Activated gamma-delta T cell (primary cell): ENCODE data around the gene HIF1AN.

Source experiments
- DNase-seq: peaks from one replicate; lab custom pipeline; 2025; lab: John Stamatoyannopoulos, UW
- total RNA-seq, 2 donors: gene quantifications; one replicate each; lab custom pipeline; 2026; lab: John Stamatoyannopoulos, UW

Gene HIF1AN
- total RNA-seq: 97.2 to 110 reads per million in 2 donors

DNA sequence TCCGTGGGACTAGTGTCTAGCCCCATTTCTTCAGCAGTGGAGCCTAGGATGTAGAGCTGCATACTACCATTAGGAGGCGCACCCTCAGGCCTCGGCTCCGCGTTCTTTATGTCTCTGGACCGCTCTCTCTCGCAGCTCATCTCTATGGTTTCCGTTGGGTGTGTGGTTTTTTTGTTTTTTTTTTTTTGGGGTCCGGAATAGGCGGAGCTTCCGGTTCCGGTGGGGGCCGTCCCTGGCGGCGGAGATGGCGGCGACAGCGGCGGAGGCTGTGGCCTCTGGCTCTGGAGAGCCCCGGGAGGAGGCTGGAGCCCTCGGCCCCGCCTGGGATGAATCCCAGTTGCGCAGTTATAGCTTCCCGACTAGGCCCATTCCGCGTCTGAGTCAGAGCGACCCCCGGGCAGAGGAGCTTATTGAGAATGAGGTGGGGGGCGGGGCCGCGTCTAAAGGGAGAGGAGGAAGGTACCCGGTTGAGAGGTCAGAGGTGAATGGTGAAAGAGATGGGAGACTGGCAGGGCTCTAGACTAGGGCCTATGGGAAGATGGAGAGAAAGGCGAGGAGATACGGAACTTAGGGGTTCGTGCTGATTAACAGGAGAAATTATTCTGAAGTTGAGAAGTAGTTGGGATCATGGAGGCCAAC lies at the start of gene HIF1AN:
Gene HIF1AN (plus strand): TSS at position 229 of the 639 bp plus-strand sequence. CDS start 16 bp downstream, at position 245.
- DNase-seq: peak; percentile 64

DNA sequence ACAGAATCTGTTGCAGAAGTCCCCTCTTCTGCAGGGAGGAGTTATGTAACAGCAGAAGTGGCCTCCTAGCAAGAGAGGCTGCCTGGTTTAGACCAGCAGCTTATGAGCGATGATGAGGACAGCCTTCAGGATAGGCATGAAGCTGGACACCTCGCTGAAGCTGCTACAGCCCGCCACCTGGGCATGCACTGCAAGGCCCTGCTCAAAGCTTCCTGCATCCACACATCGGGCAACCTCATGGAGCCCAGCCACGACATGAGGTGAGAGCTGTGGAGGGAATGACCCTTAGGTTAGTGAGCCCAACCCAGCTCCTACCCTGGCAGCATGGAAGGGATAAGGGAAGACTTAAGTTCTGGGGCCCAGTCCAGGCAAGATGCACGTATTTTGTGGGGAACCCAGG lies 48.2 kb upstream of the HIF1AN start:
- no peak for DNase-seq

DNA sequence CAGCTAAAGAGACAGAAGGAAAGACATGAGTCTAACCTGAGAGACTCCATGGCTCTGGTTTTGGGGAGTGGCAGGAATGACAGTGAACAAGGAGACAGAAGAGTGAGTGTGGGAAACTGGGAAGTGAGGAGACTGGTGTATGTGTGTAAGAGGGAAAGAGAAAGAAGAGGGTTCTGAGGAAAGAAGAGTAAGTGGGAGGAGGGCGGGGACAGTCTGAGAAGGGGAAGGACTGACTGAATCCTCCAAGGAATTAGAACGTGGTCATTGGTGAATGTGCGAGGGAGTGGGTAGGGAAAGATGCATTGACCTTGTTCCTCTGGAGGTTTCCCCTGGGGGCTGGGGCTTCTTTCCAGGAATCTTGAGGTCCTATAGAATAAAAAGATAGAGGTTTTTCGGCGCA lies 46.3 kb upstream of the HIF1AN start:
- no peak for DNase-seq

DNA sequence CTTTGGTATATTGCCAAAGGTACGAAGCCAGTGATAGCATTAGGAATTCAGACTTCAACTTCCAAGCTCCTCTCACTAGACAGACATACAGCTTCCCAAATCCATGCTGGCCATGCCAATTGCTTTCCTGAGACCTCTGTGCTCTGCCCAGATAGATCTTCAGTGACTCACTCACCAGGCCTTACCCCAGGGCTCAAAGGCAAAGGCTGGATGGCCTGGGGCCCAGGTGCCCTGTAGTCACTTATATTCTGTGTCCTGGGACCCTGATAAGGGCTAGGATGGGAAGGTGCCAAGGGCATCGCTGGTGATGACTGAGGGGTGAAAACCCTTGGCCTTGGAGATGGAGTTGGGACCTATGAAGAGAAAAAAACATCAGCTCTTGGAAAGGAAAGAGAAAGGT lies 45.2 kb upstream of the HIF1AN start:
- DNase-seq: no peak

DNA sequence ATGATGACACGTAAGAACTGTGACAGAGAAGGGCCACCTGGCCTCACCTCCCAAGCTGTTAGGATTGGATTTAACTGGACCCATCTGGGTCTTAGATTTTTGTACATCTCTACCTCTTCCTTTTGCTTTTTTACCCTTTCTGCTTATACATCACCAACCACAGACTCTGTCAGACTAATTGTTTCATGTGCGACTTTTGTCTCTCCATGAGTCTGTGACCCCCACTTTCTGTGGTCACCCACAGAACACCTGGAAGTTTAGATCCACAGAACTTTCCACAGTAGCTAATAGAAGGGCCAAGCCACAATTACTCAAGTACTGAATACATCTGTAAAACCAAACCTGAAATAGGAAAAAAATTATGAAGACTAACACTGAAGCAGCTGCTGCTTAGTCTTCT lies 39.2 kb upstream of the HIF1AN start:
- DNase-seq: no peak

DNA sequence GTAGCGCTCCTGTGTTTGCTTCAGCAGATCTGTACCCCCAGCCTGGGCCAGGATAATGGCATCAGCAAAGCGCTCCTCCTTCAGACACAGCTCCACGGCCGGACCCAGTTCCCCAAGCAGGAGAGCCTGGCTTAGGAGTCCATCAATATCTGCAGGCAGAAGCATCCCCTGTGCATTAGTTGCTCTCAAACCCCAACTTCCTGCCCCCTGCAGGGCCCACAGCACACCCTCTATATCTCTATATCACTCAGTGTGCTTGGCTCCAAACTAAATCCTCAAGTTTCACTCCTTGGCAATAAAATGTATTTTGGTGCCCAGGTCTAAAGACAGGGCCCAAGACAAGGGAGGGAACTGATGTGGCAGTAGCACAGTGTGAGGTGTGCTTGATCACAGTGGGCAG lies 37.7 kb upstream of the HIF1AN start:
- DNase-seq: no peak

DNA sequence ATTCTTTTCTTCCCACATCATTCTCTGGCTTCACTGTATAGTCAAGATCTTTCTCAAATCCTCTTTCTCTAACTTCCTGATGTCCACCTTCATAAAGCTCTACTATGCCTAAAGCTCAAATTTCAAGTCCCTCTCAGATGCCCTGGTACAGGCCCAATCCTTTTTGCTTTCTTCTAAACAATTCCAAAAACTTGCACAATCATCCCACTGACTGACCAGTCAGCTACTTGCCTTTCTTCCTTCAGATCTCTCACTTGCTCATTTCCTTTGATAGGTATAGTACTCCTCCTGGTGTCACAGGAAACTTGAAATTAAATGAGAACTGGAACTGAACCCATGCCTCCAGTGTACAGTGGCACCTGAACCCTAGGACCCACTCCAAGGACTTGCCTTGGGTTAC lies 34.3 kb upstream of the HIF1AN start:
- DNase-seq: no peak

DNA sequence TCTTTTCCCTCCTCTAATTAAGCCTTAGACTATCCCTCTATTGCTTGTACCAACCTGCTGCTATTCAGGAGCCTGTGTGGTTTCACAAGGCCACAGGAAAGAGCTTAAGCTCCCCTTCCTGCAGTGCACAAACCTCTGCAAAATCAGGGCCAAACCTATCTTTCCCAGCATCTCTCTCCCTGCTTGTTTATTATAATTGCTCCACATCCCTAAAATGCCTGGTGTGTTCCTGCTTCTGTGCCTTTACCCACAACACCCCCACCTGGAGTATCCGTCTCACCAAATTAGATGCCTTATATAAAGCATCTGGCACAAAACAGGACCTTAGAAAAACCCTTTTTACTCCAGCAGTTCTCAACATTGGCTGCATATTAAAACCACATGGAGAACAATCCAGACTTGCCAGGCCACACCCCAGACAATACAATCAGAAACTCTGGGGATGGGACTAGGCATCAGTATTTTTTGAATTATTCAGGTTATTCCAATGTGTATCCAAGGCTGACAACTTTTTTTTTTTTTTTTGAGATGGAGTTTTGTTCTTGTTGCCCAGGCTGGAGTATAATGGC lies 32.7 kb upstream of the HIF1AN start:
- no peak for DNase-seq

DNA sequence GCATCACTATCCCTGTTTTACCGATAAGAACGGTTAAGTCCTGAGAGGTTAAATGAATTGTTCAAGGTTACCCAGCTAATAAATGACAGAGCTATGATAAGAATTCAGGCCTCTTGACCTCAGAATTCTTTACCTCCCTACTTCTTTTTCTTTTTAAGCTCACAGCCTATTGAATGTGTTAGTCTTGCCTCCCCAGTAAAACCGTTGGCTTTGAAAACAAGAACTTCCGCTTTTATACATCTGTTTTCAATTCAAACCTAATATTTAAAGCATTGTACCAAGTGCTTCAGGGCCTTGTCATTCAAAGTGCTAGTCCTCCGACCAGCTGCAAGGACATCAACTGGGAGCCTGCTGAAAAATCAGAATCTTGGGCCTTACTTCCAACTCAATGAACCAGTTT lies 31.6 kb upstream of the HIF1AN start:
- no peak for DNase-seq

DNA sequence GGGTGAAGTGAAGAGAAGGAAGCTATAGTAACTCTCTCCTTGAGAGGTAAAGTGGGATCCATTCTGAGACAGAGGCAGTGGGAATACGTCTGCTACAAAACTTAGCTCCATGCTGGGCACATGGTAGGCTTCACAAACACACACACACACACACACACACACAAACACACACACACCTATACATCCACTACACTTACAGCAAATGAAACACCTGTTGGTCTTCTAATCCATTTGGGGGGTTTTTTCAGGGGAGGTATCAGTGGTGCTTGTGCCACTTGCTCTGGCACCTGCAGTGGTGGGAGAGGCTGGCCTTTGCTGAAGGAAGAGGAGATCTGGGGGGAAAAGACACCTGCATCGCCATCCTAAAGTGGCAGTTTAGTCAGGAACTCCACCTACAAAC lies 30.6 kb upstream of the HIF1AN start:
- DNase-seq: no peak

DNA sequence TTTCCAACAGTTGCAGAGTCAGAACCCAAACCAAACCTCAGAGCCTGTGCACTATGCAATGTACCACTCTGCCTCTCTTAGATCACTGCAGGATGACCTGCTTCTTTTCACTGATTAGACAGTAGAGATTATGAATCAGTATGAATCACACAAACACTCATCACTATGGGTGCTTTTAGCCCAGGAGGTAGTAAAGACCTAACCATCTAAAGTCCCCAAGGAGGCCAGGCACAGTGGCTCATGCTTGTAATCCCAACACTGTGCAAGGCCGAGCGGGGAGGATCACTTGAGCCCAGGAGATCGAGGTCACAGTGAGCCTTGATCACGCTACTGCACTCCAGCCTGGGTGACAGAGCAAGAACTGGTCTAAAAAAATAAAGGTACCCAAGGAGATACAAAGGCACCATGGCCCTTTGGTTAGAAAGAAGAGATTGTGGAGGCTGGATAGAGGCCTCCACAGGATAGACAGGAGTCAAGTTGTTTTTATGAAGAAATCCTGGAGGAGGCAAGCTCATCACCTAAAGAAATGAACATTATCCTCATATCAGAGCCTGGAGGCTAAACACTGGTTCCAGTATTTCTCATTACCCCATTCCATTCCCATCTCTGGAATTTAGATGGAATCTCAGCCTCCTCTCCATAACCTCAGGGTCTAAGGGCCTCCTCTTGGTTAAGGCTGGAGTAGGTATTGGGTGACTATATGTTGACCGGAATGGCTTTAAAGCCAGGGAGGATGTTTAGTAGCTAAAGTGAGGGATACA lies 29.0 kb upstream of the HIF1AN start:
- DNase-seq: no peak

DNA sequence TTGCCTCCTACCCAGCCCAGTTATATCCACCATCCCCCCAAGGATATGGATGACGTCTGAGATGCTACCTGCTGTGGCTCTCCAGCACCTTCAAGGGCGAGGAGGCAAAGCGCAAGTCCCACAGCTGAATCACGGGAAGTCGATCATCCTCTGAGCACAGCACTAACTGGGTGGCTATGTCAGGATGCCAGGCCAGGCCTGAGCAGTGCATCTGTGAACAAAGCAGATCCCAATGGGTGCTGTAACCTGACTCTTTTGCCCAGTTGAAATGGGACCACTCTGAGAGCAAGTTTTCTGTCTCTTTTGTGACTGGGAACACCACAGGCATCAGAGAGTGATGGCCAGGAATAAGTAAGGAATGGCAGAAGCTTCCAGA lies 28.4 kb upstream of the HIF1AN start:
- DNase-seq: no peak

DNA sequence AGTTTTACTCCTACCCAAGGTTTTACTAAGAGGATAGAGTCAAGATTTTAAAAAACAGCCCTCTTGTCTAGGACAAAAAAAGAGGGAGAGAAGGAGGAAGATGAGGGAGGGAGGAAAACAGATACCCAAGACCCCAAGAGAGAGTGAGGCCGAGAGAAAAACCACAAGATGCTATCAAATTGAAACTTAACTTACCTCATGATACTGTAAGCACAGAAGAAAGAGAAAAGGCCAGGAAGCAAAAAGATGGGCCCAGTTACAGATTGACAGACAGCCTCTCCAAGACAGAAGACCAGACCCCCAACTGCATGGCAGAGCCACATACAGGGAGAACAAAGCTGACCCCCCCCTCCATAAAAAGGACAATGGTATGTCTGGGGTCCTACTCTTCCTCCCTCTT lies 27.5 kb upstream of the HIF1AN start:
- no peak for DNase-seq

DNA sequence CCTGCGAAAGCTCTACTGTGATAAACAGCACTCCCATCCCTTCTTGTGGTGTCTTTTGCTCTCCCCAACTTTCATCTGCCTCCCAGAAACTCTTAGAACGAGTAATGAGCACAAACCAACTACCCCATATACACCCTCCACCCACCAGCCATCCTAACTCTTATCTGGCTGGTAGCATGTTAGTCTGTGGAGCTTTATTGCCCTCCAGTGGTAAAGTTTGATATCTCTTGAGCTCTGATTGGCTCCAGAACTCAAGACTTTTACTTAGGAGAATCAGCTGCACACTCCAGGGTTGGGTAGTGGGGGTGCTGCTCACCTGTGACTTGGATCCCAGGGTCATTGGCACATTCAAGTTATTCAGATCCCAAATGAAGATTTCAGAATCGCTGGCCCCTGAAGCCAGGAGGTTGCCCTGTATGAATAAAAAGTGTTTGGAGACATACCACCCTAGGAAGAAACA lies 27.0 kb upstream of the HIF1AN start:
- no peak for DNase-seq

DNA sequence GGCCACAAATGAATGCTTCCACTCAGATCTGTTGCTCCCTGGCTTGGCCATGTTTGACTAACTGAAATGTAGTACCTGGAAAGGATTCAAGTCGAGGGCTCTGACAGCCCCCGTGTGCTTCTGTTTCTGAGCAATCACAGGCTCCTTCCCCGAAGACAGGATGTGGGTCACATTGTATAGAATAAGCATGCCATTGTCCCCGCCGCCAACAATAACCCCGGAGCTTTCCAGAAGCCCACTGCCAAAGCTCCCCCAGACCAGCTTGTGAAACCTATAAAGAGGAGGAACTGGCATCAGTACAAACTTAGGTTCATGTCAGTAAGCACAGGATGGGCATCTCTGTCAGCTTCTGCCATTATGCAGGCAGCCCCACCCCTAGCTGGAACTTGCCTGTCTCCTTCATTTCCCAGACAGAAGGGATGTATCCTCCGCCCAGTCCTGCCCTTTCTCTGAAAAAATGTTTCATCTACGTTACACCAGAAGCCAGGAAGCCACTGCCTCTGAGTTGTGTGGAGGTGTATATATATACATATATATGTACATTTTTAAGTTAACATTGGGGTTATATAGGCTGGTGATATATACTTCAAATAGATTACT lies 26.4 kb upstream of the HIF1AN start:
- no peak for DNase-seq

DNA sequence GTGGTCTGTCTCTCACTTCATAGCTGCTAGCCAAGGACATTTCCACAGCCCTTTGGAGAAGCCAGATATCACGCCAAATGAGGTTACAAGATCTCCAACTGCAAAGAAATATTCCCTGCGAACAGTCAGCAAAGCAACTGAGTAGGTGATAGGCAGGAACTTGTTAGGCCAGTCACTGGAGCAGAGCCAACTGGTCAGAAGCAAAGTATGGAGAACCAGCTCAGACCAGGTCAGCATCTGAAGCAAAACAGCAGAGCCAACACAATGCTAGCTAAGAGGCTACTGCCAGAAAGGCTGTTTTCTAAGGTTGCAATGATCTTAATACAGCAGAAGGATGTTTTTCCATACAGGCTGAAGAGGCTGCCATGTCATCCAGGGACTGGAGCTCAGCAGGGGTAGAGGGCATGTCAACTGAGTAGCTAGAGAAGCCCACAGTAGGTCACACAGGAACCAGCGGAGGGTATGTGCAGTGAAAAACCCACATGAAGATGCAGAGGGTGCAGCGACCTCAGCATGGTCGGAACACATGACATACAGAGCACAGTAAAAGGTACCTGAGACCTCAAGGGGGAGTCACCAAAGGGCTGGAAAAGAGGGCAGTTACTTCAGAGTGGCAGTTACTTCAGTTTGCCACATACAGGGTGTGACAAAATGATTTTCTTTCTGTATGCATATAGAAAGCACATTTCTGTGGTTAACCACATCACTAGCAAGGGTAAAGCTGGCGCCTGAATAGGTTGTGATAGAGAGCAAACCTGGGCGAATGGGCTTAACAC lies 25.0 kb upstream of the HIF1AN start:
- no peak for DNase-seq

DNA sequence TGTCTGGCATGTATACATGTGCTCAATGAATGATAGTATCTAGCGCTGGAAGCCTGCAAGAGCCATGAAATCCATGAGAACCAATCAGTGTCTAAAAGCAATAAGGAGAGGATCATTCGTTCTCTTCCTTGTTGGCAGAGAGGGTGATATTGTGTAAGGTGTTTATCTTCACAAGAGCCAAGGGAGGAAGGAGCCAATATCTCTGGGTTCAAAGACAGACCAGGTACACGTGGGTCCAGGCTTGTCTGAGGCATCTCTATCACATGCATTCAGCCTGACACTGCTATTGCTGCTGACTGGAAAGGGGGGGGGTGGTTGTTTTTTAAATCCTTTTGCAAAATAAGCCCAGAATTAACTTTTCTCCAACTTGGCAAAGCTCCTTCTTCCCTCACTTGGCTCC lies 20.1 kb upstream of the HIF1AN start:
- no peak for DNase-seq

DNA sequence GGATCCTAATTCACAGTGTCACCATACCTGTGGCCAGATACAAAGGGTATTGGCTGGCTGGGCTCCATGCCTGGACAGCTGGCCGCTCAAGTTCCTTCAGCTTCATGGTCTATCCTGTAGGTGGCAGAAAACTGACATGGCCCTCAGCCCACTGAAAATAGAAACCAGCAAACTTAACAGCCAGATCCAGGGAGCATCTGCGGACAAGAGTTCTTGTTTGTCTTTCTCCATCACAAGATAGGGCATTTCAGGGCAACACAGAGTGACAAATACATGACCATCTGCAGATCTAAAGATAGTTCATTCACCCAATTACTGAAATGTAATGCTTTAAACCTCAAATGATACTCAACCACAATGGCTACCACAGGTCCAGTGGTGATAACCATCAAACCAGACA lies 18.9 kb upstream of the HIF1AN start:
- DNase-seq: no peak

DNA sequence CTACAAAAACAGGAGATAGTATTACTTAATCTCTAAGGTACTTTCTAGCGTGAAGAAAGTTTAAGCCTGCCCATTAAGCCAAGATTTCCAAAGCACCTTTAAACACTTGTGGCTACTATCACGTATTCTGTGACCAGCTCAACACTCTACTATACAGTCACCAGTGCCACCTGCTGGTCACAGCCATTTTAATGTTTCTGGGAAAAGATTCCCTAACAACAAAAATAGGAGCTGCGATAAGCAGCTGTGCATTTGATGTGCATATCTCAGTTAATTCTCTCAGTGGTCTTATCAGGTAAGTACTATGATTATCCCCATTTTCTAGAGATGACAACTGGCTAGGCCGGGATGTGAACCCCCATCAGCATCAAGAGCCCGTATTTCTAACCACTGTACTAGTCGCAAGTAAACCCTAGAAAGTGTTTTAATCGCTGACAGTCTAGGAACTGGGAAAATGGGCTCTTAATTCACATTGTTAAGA lies 16.9 kb upstream of the HIF1AN start:
- no peak for DNase-seq

DNA sequence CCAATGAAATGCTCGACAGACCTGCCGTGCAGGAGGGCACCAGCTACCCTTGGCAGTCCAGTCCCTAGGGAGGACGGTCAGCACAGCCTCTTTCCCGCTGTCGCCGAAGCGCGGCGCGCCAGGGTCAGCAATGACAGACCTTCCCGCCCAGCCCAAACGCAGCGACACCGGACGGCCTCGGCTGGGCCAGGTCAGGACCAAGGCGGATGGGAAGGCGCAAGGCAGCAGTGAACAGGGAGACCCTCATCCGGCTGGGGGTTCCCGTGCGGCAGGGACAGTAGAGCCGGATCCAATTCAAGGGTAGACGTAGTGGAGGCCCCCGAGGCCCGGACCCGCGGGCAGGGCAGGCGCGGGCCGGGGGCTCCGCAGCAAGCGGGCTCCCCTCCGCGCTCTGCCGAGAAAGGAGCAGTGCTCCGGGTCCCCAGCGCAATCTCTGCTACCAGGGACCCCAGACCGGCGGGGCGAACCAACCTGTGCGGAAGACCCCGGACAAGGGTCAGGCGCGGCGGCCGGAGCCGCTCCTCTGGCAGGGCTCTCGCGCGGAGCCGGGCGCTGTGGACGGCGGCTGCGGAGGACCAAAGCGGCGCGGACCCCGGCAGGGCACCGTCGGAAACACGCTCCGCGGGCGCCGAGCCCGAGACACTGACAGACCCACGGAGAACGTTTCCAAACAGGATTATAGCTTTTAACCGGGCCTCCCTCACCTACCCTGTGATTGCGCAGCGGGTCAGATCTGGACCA lies 16.3 kb upstream of the HIF1AN start, which contains the start of gene SEC31B:
Gene SEC31B (minus strand): TSS at position 551 of the 741 bp plus-strand sequence. CDS start 2,909 bp downstream, outside the sequence.
- no peak for DNase-seq

DNA sequence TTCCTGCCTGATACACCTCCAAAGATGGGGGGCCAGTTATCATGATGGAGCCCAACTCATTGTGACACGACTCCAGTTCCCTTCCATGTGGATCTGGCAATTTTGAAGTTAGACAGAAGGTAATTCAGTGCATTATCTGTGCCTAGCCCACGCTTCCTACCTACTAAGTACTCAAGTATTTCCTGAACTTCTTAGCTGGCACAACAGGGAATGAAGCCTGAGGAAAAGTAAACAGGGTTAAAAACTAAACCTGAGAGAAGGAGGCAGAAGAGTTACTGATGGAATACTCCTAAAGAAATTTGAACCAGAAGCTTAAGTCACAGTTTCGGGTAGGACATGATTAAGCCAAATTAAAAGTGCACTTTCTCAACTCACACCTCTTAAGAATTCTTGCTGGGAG lies 14.9 kb upstream of the HIF1AN start:
- DNase-seq: no peak
